Right lobe of liver (tissue), 6 donors: ENCODE data around the gene UBL3. TPM values are rescaled to one million over a fixed set of nuclear protein-coding genes. Genes with fewer than 3 reads are reported as not detected.
A peak's percentile ranks its signal among the peaks of the same experiment; 100 is the strongest.

Source experiments
- ATAC-seq, 4 donors: fragments of 200-7000 bp; cut with Tn5 transposase; one replicate each; pipeline ENCODE4 v1.9.1; 2020; ENCODE audit warnings: mild to moderate bottlenecking in 4 of 4, moderate library complexity in 4 of 4
- DNase-seq, 3 donors: peaks; one replicate each; pipeline ENCODE4 v3.0.0-alpha.2; 2020
- H3K27ac ChIP-seq, 3 donors: fragments of 200-600 bp; one replicate each; pipeline ENCODE4 v1.8.0; 2022
- H3K27me3 ChIP-seq, 2 donors: fragments of 200-600 bp; one replicate each; pipeline ENCODE4 v1.8.0; 2022
- H3K36me3 ChIP-seq, 4 donors: fragments of 200-600 bp; sonication (generic) in 1 of 4; one replicate each; pipeline versions ENCODE4 v1.5.1 to v1.8.0; 2017 to 2022; ENCODE audit warnings: control low read depth in 1 of 4
- H3K4me1 ChIP-seq, 4 donors: fragments of 200-600 bp; sonication (generic) in 1 of 4; one replicate each; pipeline versions ENCODE4 v1.5.1 to v1.8.0; 2017 to 2022; ENCODE audit warnings: control low read depth in 1 of 4
- H3K4me3 ChIP-seq, 3 donors: fragments of 200-600 bp; one replicate each; pipeline ENCODE4 v1.8.0; 2022
- H3K9me3 ChIP-seq, 4 donors: fragments of 200-600 bp; sonication (generic) in 1 of 4; one replicate each; pipeline versions ENCODE4 v1.5.1 to v1.8.0; 2017 to 2022; ENCODE audit warnings: control low read depth in 1 of 4
- CTCF ChIP-seq, 4 donors: fragments of 200-600 bp in 3 of 4; fragments of 450-650 bp in 1 of 4; IDR thresholded peaks; one replicate each; pipeline versions ENCODE4 v1.5.1 to v1.8.0; 2016 to 2022; ENCODE audit warnings: antibody characterized with exemption in 4 of 4, mild to moderate bottlenecking in 2 of 4
- POLR2A ChIP-seq: fragments of 450-650 bp; IDR thresholded peaks from one replicate; pipeline ENCODE4 v1.6.1; 2017; ENCODE audit warnings: antibody characterized with exemption, mild to moderate bottlenecking
- WGBS: methylation state at CpG from one replicate; pipeline ENCODE4 v1.1.6; 2018; ENCODE audit warnings: low coverage, low lambda C conversion rate; ENCODE audit not compliant: insufficient coverage; ENCODE audit errors: missing lambda C conversion rate; 5-methylcytosine and 5-hydroxymethylcytosine counted together
- intact Hi-C, 2 donors: fragments of 100-400 bp; cut with DNase I; formaldehyde crosslinking; loops; one replicate each; pipeline versions ENCODE4 v1.11.2 to v1.14.1; 2022
- total RNA-seq, 6 experiments: library from RNA; depleted of rRNA in 2 of 6; stranded (reverse); fragments of >200 nt in 2 of 6; fragmentation: NEBNext Ultra II Directional in 3 of 6; extraction: Animal tissue kit (Norgen Biotek cat#: 25700) in 3 of 6; gene quantifications; one replicate each; pipeline versions ENCODE4 v1.1.0 to v1.2.4, GENCODE V29; 2016 to 2023
- donor health status: DM: no; HTN: yes; CAD: no.
- donor health status: DM: no; HTN: no; CAD: no.
- donor health status: DM: no; HTN: no; CAD: no.
- donor health status: DM: no; HTN: yes; CAD: no.
- donor health status: DM: no; HTN: yes; CAD: no.

UBL3 gene
- total RNA-seq, 6 experiments from 2014 or later, result 15.7 to 28.6 (median 23.5) TPM

- no peak for ATAC-seq
- no peaks in the 10 kb centered on the region for H3K36me3 ChIP-seq
- H3K27me3 ChIP-seq, result peaks cover 0 to 4% of the 10 kb centered on the region in 2 donors
- intact Hi-C loops, result no loop called here
- TF ChIP-seq POLR2A, result no peak
- TF ChIP-seq CTCF (IDR thresholded peaks at IDR 0.05), result no peak
- no peak overlapping the region for H3K4me3 ChIP-seq
- H3K27ac ChIP-seq, result no peak overlapping the region
- no peaks in the 10 kb centered on the region for H3K9me3 ChIP-seq
- no peak for DNase-seq
- WGBS, result 35% methylated on average over 5 of the region's 5 CpGs
- H3K4me1 ChIP-seq, result peaks cover 0 to 3% (median 0%) of the 10 kb centered on the region in 4 donors
These were observed 117.2 kb downstream of the UBL3 start for GRCh38 chr13:29733147-29733611.

- intact Hi-C loops, result no loop called here
- peaks cover 0 to 4% of the 10 kb centered on the region in 2 donors for H3K27me3 ChIP-seq
- no peaks in the 10 kb centered on the region for H3K36me3 ChIP-seq
- WGBS, result 37% methylated on average over 3 of the region's 3 CpGs
- no peaks in the 10 kb centered on the region for H3K4me1 ChIP-seq
- ATAC-seq (no peak), DNase-seq (no peak)
- H3K9me3 ChIP-seq, result peaks cover 0 to 3% (median 0%) of the 10 kb centered on the region in 4 donors
- H3K27ac ChIP-seq, result no peak overlapping the region
- TF ChIP-seq CTCF (IDR thresholded peaks at IDR 0.05) (no peak), POLR2A (no peak)
- H3K4me3 ChIP-seq, result no peak overlapping the region
These were observed 120.2 kb downstream of the UBL3 start for GRCh38 chr13:29730253-29730652.

GRCh38 chr13:29722415-29722814 lies 128.0 kb downstream of the UBL3 start:
- Histone ChIP-seq H3K27me3 (no peaks in the 10 kb centered on the region), H3K9me3 (peaks cover 0 to 3% (median 0%) of the 10 kb centered on the region in 4 donors), H3K4me3 (no peak overlapping the region), H3K27ac (no peak overlapping the region), H3K36me3 (no peaks in the 10 kb centered on the region), H3K4me1 (no peaks in the 10 kb centered on the region)
- no peak for ATAC-seq
- intact Hi-C loops, result no loop called here
- TF ChIP-seq CTCF (IDR thresholded peaks at IDR 0.05) (no peak), POLR2A (no peak)
- WGBS, result 83% methylated on average over 1 of the region's 6 CpGs
- no peak for DNase-seq

GRCh38 chr13:29721766-29722165 lies 128.7 kb downstream of the UBL3 start:
- DNase-seq (no peak), ATAC-seq (peak in 1 of 4 donors; percentile 47)
- TF ChIP-seq CTCF (IDR thresholded peaks at IDR 0.05), result no peak
- TF ChIP-seq POLR2A, result no peak
- H3K4me1 ChIP-seq, result no peaks in the 10 kb centered on the region
- intact Hi-C loops, result no loop called here
- no peak overlapping the region for H3K27ac ChIP-seq
- no peaks in the 10 kb centered on the region for H3K27me3 ChIP-seq
- H3K36me3 ChIP-seq, result no peaks in the 10 kb centered on the region
- 81% methylated on average over 5 of the region's 13 CpGs for WGBS
- peaks cover 0 to 3% (median 0%) of the 10 kb centered on the region in 4 donors for H3K9me3 ChIP-seq
- no peak overlapping the region for H3K4me3 ChIP-seq

GRCh38 chr13:29718694-29719093 lies 131.7 kb downstream of the UBL3 start:
- H3K27ac ChIP-seq, result no peak overlapping the region
- H3K36me3 ChIP-seq, result no peaks in the 10 kb centered on the region
- ATAC-seq (no peak), DNase-seq (no peak)
- TF ChIP-seq CTCF (IDR thresholded peaks at IDR 0.05) (no peak), POLR2A (no peak)
- intact Hi-C loops, result loop anchor here in 1 of 2 donors (10.0 kb wide), 1 partner anchor 214 kb away; no protein-coding TSS in a partner anchor
- peaks cover 0 to 4% (median 0%) of the 10 kb centered on the region in 4 donors for H3K9me3 ChIP-seq
- H3K4me3 ChIP-seq, result no peak overlapping the region
- no peaks in the 10 kb centered on the region for H3K4me1 ChIP-seq
- H3K27me3 ChIP-seq, result no peaks in the 10 kb centered on the region
- 62% methylated on average over 1 of the region's 1 CpG for WGBS
